ENCODE measurements around the gene SUMO1.
A peak's percentile ranks its signal among the peaks of the same experiment; 100 is the strongest.

Gene SUMO1

DNA sequence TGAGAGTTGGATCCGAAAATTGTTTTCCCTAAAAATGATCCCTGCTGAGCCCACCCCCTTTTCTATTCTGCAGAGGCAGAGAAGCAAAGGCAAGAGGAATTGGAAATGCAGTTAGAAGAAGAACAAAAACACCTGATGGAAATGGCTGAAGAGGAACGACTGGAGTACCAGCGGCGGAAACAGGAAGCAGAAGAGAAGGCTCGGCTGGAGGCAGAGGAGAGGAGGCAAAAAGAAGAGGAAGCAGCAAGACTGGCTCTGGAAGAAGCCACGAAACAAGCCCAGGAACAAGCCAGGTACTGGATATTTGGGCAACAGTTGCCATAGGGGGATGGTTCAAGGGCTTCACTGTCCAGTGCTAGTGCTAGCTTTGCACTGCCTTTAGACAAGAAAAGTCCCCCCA is 41.7 kb downstream of the SUMO1 start:
- DNase-seq = no peak

DNA sequence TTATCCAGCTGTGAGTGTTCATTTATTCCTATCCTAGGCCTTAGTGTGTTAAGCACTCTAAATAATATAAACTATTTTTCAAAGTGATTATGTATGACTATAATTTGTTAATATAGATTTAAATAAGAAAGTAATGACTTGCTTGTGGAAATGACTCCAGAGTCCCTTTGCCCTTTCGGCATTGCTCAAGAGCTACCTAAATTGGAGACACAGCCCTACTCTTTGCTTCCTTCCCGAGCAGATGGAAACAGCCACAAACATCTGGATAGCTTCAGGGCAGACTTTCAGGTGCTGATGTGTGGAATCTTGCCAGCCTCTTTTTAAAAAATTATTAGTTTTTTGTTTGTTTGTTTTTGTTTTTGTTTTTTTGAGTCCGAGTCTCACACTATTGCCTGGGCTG is 44.0 kb downstream of the SUMO1 start:
- DNase-seq = no peak

DNA sequence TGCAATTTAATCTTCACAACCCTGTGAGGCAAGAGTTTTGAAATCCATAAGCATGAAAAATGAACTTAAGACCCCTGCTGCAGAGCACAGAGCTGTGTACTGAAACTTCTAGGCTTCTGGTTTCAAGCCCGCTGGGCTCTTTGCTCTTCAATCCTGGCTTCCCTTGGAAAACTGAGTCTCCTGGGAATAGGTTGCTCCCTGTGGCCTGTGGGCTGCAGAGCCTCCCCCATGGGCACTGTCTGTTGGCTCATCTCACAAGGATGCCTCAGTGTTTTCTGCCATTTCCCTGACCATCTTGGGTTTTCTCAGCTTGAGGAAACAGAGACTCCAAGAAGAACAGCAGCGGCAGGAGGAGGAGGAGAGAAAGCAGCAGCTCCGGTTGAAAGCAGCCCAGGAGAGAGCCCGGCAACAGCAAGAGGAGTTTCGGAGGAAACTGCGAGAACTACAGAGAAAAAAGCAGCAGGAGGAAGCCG is 44.5 kb downstream of the SUMO1 start:
- DNase-seq = no peak

DNA sequence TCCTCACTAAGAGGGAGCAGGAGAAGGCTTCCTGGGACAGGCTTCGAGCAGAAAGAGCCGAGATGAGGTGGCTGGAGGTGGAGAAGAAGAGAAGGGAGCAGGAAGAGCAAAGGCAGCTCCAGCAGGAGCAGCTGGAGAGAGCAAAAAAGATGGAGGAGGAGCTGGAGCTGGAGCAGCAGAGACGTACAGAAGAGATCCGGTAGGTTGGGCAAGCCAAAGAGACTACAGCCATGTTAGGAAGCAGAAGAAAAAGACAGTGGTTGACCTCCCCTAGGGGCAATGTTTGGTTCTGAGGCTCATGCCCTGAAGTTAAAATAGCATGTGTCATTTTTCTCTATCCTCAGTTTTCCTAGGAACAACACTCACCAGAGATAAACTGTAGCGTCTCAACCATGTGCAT is 45.1 kb downstream of the SUMO1 start:
- no peak for DNase-seq

DNA sequence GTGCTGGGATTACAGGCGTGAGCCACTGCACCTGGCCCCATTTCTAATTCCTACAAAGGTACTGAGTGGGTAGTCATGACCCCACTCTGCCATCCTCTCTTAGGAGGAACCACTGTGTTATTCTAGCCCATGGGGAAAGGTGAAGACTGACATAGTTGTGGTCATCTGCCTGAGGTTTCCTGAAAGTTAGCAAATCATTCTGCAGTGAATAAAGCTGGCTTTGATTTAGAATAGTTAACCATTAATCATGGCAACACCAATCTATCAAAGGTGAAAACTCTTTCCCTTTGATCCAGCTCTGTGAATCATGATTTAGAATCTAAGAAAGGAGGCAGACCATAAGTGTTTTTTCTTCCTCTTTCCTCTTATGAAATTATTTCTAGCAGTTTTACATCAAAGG is 50.8 kb downstream of the SUMO1 start:
- DNase-seq = no peak

DNA sequence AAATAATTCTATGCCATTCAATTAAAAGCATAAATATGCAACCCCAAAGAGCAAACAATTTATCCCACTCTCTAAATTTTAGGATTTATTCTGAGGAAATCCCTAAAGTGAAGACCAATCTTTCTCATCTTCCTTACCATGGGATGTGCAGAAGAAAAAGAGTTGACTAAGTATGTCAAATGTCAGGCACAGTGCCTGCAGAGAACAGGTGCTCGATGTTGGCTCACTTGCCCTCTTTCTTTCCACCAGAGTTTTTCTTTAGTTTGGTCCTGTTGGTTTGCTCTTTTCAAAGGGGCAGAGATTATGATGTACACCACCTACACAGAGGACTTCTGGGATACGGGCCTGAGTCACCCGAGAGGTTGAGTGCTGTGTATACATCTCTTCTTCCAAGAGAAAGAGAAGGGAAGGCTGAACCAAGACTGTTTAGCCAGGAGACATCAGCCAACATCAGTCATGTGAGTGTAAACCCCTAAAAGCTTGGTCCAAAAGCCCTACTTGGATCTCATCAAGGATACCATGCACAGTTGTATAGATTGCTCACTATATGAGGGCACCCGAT is 51.7 kb downstream of the SUMO1 start:
- DNase-seq = no peak

DNA sequence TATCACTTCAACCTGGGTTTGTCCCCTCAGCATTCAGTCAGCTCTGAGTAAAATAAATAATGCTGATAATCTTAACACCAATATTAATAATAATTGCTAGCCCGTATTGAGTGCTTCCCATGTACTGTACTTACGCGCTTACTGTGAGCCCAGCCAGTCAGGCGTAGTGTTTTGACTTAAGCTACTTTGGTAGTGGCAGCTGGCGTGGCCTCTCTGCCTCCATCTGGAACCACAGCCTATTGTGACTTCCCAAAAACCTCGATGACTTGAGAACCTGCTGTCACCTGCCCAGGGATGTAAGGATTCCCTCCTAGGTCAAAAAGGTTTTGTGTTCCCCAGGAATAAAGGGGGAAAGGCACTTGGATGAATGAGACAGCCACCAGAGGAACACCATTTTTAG is 53.2 kb downstream of the SUMO1 start:
- no peak for DNase-seq

DNA sequence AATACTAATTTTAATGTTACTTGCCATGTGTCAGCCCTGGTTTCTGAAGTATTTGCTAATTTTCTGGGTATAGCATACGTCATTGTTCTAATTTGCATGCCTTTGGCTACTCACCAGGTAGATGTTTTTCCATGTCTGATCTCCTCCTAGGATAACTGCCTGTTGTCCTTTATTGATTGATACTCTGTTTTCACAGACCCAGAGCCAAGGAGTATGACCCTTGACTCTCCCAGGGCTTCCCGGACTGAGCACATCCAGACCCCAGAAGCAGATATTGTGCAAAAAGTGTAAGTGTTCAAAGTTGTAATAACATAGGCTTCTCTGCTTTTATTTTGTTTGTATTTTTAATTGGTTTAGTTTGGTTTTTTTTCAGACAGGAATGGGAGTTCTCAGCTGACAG is 53.8 kb downstream of the SUMO1 start:
- no peak for DNase-seq

DNA sequence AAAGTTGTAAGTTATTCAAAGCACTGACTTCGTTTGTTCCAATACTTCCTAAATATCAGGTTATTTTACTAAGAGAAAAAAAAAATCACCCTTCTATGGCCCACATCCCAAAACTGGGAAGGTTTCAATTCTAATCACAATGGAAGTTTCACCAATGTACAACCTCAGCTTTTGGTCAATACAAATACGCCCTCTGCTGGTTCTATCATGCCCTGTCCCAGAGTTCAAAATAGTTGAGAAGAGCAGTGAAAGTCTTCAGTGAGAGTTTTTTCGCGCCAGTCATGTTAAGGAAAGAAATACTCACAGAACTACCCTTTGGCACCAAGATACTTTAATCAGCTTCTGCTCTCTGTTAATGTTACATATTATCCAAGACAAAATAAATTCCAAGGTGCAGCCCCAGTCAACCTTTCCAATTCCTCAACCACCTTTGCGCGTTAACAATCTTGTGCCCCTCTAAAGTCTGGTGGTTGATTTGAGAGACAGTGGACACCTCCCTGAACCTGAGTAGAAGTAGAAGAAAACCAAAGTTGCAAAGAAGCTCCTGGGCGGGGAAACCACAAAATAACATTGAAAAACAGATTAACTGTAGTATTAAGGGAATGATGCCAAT is 59.9 kb downstream of the SUMO1 start:
- peak; percentile 66 for DNase-seq

DNA sequence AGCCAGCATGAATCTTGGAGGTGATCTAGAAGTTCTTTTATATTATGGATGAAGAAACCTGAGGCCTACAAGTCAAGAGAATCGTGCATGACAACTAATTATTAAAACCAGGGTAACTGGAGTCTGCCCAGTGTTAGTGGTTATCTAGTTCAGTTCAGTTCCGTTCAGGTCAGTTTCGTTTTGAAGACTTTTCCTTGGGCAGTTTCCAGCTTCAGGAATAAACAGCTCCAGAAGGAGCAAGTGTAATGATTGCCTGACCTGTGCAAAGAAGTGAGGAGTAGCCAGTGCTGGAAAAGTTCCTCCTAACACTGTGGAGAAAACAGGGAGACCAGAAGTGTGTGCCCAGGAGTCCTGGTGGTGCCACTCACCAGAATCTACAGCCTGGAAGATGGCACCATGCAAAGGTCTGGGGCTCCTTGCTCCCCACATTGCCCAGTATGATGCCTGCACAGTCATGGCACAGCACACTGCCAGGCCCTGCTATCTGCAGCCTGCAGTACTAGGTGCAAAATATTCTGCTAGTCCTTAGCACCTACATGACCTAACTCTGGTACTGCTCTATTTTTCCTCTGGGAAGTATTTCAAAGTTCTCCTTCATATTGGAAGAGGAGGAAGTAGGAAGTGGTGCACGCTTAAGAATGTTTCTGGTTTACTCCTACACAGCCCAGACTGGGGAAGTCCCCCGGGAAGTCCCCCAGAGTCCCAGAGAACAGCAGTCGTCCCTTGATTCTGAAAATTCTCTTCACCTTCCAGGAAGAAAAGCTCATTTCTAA is 65.8 kb downstream of the SUMO1 start:
- DNase-seq = no peak

DNA sequence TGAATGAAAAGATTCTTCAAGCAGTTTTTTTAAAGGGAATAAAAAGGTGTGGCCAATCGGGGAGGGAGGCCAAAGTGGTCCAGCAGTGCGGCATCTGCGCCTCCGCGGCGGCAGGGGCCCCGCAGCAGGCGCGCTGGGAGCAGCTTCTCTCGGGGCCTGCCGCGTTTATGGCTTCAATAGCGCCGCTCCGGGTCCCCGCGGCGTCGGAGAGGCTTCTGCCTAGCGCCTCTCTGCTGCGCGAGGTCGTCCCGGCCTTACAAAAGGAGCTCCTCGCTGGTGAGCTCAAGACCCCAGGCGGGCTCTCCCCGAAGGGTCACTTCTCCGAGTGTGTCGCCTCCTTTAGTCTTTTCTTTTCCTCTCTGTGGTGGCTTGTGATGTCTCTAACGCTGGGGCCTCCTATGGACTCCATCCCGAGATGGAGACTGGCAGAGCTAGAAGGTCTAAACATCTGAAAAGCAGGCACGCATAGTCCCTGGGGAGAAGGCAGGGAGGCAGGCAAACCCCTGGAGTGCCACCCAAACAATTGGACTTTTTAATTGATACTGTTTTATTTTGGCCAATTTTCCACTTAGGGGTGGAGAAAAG is 67.1 kb downstream of the SUMO1 start:
- no peak for DNase-seq

DNA sequence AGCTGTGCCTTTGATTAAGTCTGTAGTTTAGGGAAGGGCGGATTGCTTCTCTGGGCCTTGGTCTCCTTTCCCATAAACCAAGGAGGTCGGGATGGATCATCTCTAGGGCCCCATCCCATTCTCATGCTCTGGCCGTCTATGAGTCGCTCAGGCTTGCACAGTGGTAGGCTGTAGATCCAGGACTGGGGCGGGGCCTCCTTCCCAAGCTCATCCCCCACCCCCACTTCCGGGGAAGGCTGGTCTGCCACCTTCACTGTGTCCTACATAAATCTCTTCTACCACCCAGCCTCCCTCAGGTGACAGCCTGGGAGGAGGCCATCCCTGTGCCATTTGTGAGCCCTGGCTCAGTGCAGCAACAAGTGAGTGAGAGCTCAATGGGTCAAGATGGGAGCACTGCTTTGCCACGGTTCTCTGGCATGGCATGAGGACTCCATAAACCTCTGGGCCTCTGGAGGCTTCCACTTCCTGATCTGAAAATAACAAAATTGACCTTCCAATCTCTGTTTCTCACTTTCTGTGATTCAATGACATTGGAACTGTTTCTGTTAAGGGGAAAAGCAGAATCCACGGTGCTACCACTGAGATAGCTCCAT is 68.5 kb downstream of the SUMO1 start:
- DNase-seq = no peak

DNA sequence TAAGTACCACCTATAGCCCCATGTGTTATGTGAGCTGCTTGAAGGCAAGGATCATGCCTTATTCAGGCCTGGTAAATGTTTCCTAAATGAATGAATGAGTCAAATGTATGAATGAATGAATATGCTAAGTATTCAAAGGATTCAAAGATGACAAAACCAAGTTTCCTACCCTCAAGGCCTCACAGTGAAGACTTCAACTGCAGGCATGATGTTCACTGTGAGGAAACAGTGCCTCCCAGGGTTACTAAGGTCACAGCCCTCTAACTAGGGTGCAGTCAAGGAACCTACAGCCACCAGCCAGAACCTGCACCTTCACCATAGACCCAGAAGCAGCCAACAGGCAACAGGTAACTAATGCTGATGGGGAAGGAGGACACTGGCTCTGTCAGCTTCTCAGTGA is 69.3 kb downstream of the SUMO1 start:
- DNase-seq = no peak

DNA sequence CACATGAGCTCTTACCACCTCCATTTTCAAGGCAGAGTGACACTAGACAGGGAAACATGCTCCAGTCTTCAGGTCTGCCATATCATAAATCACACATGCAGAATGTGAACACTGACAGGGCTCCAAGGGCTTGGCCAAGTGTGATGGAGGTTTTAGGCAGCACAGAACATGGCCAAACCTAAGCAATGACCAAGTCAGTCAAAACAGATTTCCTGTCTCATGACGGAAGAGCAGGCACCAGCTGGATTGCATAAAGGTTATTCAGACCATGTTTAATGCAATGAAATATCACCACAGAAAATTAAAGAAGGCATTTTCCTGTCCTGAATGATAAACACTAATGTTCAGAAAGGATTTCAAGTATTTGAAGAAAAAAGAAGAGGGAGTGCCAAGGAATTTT is 72.5 kb downstream of the SUMO1 start:
- DNase-seq = no peak

DNA sequence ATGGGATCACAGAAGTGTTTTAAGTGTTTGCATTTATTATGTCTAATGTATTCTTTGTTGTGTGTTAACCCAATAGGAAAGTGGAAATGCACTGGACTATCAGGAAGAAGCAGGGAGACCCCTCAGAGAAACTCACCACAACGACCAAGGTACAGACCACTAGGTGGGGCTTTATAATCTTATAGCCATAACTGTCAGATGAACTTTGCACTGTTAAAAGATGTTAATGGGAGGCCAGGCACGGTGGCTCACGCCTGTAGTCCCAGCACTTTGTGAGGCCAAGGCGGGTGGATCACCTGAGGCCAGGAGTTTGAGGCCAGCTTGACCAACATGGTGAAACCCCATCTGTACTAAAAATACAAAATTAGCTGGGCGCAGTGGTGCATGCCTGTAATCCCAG is 73.2 kb downstream of the SUMO1 start:
- DNase-seq = no peak

DNA sequence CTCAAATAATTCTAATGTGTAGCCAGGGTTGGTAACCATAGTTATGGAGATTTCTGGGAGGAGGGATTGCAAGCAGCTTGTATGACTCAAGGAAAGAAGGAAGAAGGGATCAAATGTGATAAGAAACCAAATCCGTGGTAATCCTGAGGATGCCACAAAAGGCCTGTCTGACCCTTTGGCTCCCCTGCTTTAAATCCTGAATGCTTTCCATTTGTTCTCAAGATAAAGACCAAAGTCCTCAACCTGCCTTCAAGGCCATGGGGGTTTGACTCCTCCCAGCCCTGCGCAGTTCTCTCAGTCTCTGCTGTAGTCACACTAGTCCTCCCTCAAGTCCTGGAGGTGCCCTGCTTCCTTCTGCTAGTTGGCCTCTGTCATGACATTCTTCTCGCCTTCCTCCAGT is 74.0 kb downstream of the SUMO1 start:
- no peak for DNase-seq

DNA sequence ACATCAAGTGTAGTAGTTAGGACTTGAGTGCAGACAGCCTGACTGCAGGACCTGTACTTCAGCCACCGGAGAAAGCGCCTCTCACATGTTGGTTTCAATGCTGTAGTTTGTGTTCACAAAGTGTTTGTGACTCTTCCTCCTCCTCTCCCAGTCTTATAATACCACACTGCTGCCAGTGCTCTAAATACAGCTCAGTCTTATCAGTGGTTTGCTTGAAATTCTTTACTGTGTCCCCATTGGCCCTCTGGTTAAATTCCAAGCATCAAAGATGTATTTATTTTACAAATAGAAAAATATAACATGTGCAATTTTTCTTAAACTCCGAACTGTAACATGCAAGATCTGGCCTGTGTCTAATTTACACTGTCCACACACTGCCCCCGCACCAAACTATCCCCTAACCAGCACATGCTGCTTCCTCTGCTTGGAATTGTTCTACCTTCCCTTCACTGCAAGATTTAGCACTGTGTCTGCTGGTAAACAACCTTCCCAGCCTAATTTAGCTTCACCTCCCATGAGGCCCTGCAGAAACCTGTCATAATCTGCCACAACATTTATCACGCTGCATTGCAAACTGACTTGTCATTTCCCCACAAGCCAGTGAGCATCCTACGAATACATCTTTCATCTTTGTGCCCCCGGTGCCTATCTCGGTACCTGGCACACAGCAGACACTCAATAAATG is 77.1 kb downstream of the SUMO1 start:
- no peak for DNase-seq

DNA sequence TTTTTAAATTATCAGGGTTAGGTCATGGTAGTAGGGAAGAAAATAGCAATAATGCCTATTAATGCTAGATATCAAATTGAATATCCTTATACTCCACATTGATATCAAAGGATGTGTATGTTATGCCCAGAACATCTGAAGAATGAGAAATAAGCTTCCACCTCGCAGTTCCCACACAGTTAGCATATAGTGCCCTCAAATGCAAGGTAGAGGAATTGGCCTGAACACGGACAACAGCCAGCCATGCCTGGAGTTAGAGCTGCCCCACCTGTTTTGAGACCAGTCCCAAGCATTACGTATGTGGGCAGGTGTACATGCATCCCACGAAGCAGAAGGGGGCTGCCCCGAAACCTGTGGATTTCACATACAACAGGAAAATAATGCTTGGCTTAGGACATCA is 79.6 kb downstream of the SUMO1 start:
- no peak for DNase-seq

DNA sequence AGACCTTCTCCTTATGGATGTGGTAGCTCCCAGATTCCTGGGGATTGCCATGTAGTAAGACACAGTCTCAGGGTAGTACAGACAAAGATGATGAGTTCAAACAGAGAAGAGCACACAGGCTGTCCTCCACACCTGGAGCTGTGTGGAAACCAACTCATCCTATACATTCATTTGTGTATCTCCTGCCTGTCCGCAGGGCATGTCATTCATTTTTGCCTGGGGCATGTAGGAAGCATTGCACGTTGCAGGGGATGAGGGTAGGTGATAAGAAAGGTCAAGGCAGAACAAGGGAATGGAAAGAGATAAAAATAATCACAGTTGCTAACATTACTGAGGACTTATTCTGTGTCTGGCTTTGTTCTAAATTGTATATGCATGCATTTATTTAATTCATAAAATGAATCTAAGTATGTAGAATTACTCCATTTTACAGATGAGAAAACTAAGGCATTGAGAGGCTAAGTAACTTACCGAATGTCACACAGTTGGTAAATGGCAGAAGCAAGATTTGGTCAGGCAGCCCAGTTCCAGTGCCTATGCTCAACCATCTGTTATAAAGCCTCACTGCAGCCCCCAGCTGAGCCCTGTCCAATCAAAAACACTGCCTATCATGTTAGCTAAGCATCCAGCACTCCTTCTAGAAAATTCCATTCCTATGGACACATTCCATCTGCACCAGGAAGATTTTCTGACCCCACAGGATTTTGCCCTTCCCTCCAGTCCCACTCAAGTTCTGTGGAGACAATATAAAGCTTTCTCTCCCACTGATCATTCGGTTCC is 81.0 kb downstream of the SUMO1 start:
- DNase-seq = no peak

All from right hindlimb (tissue), 1 donor.